AG04450 (cell line): ENCODE data around the gene CDK17. TPM values are rescaled to one million over a fixed set of nuclear protein-coding genes. Genes with fewer than 3 reads are reported as not detected.
A peak's percentile ranks its signal among the peaks of the same experiment; 100 is the strongest.

Experiments
- CTCF ChIA-PET: fragments of 300-600, 350-600 bp; formaldehyde crosslinking; extraction: SDS; loops from one replicate; lab custom pipeline; 2022; ENCODE audit warnings: antibody characterized with exemption, inconsistent platforms; lab: Charles Lee
- POLR2A ChIA-PET: fragments of 350-600 bp; formaldehyde crosslinking; extraction: SDS; loops from one replicate; lab custom pipeline; 2021; ENCODE audit warnings: antibody characterized with exemption, inconsistent platforms; lab: Yijun Ruan, JAX
- DNase-seq: peaks from one replicate; pipeline ENCODE4 v3.0.0-alpha.2; 2011; ENCODE audit warnings: low read depth, low spot score
- H3K27ac ChIP-seq: one replicate; pipeline ENCODE4 v1.5.1; 2012; ENCODE audit warnings: low read depth, low read length, control low read depth
- H3K27me3 ChIP-seq: one replicate; pipeline ENCODE4 v1.6.0; 2012; ENCODE audit warnings: low read length; ENCODE audit not compliant: control insufficient read depth, insufficient read depth
- H3K4me3 ChIP-seq: 2 replicates; pipeline ENCODE4 v1.5.1; 2011; ENCODE audit warnings: mild to moderate bottlenecking, low read depth, low read length, control low read depth
- H3K9me3 ChIP-seq: 2 replicates; pipeline ENCODE4 v1.5.1; 2012; ENCODE audit warnings: low read length; ENCODE audit not compliant: control insufficient read depth, insufficient read depth
- CTCF ChIP-seq: IDR thresholded peaks from 2 replicates; pipeline ENCODE4 v1.5.1; 2011; ENCODE audit warnings: low read depth, low read length, control low read depth, inconsistent platforms
- polyA plus RNA-seq: library from polyadenylated mRNA; depleted of rRNA; stranded (reverse); fragments of >200 nt; gene quantifications from 2 replicates; pipeline ENCODE4 v1.2.3, GENCODE V29; 2011

Gene CDK17
- polyA plus RNA-seq, 1 experiment = 67.8 TPM

DNA sequence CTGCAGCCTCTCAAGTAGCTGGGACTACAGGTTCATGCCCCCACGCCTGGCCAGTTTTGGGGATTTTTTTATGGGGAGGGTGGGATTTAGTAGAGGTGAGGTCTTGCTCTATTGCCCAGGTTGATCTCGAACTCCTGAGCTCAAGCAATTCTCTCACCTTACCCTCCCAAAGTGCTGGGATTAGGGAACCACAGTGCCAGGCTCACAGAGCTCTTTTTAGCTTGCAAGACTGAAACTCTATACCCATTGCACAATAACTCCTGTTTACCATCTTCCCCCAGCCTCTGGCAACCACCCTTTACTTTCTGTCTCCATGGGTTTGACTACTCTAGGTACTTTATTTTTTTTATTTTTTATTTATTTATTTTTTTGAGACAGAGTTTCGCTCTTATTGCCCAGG is 25.7 kb upstream of the CDK17 start:
- peak; percentile 54 for DNase-seq
- CTCF ChIA-PET = interaction anchor here (1.5 kb wide), 1 partner anchor 90 kb away, joined by 4 read pairs; no protein-coding TSS in a partner anchor
- H3K27ac ChIP-seq = peak overlapping the region; percentile 100

DNA sequence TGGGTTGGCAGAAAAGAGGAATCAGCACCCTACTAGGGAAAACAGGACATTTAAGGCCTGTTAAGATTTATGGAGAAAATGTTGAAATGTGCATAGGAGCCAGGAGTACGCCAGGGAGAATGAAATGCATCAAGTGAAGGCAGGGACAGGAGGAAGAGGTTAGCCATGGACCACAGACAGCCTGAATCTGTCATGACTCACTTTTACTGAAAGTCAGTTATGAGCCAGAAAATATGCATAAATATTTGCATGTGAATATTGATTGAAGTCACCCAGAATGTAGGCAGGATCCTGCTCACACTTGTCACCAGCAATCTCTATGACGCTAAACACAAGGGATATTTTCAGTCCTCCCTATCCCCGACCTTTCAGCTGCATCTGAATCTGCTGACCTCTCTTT is 25.1 kb upstream of the CDK17 start:
- Histone ChIP-seq H3K9me3 (no peaks in the 10 kb centered on the region), H3K27me3 (no peaks in the 10 kb centered on the region), H3K4me3 (no peak overlapping the region; the same call in 1 of the 2 replicates), H3K27ac (peak overlapping the region; percentile 100)
- no peak for TF ChIP-seq CTCF
- peak; percentile 80 for DNase-seq
- CTCF ChIA-PET = interaction anchor here (1.5 kb wide), 1 partner anchor 91 kb away, joined by 4 read pairs; no protein-coding TSS in a partner anchor
- POLR2A ChIA-PET = interaction anchor here (1.1 to 3.5 kb wide), 2 partner anchors 20 to 25 kb away, joined by 4 to 24 read pairs; partner anchors contain the start of gene CDK17

More for the DNA sequence above, 25.7 kb upstream of the CDK17 start:
- Histone ChIP-seq H3K9me3 (no peaks in the 10 kb centered on the region), H3K27me3 (no peaks in the 10 kb centered on the region), H3K4me3 (peak overlapping the region; percentile 3; the same call in 1 of the 2 replicates)
- TF ChIP-seq CTCF = no peak
- POLR2A ChIA-PET = interaction anchor here (0.7 to 3.5 kb wide), 5 partner anchors 20 to 59 kb away, joined by 3 to 24 read pairs (median 3); partner anchors contain the start of gene CDK17

DNA sequence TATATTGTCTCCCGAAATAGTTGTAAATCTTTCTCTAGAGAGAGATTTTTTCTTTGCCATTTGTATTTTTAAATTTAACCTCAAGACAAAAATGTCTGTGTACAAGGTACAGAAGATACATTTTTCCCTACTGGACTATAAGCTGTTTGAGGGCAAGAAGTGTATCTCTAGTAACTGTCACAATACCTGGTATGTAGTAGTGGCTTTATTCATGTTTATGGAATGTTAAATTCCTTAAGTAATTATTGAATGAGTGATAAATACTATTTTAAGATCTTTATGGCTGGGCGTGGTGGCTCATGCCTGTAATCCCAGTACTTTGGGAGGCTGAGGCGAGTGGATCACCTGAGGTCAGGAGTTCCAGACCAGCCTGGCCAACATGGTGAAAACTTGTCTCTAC is 24.4 kb upstream of the CDK17 start:
- Histone ChIP-seq H3K4me3 (no peak overlapping the region), H3K9me3 (no peaks in the 10 kb centered on the region), H3K27ac (peak overlapping the region; percentile 100), H3K27me3 (no peaks in the 10 kb centered on the region)
- no peak for DNase-seq
- POLR2A ChIA-PET = interaction anchor here (3.5 kb wide), 1 partner anchor 24 kb away, joined by 24 read pairs; the partner anchor contains the start of gene CDK17
- CTCF ChIA-PET = no interaction called here
- no peak for TF ChIP-seq CTCF

GRCh38 chr12:96422192-96422591 is 22.0 kb upstream of the CDK17 start:
- no peak for DNase-seq
- CTCF ChIA-PET = interaction anchor here (1.1 to 1.5 kb wide), 4 partner anchors 18 to 94 kb away, joined by 3 to 8 read pairs (median 6); partner anchors contain the start of gene CFAP54
- no peaks in the 10 kb centered on the region for H3K9me3 ChIP-seq
- H3K27ac ChIP-seq = no peak overlapping the region
- no peak for TF ChIP-seq CTCF
- H3K27me3 ChIP-seq = no peaks in the 10 kb centered on the region
- POLR2A ChIA-PET = no interaction called here
- H3K4me3 ChIP-seq = no peak overlapping the region

DNA sequence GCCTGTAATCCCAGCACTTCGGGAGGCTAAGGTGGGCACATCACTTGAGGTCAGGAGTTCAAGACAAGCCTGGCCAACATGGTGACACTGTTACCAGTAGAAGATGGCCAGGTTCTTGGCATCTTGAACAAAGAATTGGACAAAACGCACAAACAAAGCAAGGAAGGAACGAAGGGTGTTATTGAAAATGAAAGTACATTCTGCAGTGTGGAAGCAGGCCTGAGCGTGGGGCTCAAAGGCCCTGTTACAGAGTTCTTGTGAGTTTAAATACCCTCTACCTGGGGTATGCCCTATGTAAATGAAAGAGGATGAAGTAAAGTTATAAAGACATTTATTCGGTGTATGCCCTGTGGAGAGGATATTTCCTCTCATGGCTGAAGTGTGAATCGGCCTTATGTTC is 20.8 kb upstream of the CDK17 start:
- Histone ChIP-seq H3K27me3 (no peaks in the 10 kb centered on the region), H3K9me3 (no peaks in the 10 kb centered on the region), H3K4me3 (no peak overlapping the region), H3K27ac (no peak overlapping the region)
- no peak for TF ChIP-seq CTCF
- no peak for DNase-seq
- CTCF ChIA-PET = interaction anchor here (1.4 to 2.3 kb wide), 2 partner anchors 18 to 20 kb away, joined by 3 to 11 read pairs; no protein-coding TSS in a partner anchor
- POLR2A ChIA-PET = no interaction called here
